Spleen (tissue), 7 donors: ENCODE measurements around the gene KCNMB1.

Experiments
- POLR2A ChIP-seq, 3 donors: fragments of 450-650 bp; IDR thresholded peaks; one replicate each; pipeline ENCODE4 v1.5.1; 2017; ENCODE audit warnings: antibody characterized with exemption in 3 of 3, mild to moderate bottlenecking in 1 of 3
- POLR2AphosphoS5 ChIP-seq, 3 donors: sonication (generic); formaldehyde crosslinking; IDR thresholded peaks; one replicate each; pipeline ENCODE4 v1.5.1; 2017; ENCODE audit warnings: antibody characterized with exemption in 3 of 3
- TF ChIP-seq, protein P1 (sequence below), 11 experiments: fragments of 200-600 bp in 7 of 11; fragments of 450-650 bp in 4 of 11; sonication (generic) in 4 of 11; IDR thresholded peaks in 8 of 11; conservative IDR thresholded peaks in 3 of 11; 1 replicate in 7 of 11; 2 replicates in 4 of 11; pipeline versions ENCODE4 v1.4.0 to v1.8.0; 2016 to 2021; ENCODE audit warnings: antibody characterized with exemption in 11 of 11, inconsistent platforms in 4 of 11, mild to moderate bottlenecking in 1 of 11
- donor health status: DM: no; HTN: no; CAD: no; lungs with moderate emphysema.
- donor health status: DM: no; HTN: no; CAD: no.
- donor health status: DM: no; HTN: no; CAD: no.

DNA sequence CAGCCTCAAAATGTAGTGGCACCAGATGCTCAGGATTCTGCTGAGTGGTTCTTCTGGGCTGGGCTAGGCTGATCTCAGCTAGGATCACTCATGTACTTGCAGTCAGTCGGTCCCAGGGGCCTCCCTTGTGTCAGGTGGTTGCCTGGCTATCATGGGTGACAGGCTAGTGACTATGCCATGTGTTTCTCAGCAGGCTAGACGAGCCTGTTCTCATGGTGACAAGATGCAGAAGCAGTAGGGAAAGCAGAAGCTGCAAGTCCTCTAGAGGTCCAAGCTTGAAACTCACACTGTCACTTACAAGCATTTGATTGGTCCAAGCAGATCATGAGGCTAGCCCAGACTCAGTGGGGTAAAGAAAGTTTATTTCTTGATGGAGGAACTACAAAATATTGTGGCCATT, 15.2 kb upstream of the KCNMB1 start:
- TF ChIP-seq, protein P1, sequence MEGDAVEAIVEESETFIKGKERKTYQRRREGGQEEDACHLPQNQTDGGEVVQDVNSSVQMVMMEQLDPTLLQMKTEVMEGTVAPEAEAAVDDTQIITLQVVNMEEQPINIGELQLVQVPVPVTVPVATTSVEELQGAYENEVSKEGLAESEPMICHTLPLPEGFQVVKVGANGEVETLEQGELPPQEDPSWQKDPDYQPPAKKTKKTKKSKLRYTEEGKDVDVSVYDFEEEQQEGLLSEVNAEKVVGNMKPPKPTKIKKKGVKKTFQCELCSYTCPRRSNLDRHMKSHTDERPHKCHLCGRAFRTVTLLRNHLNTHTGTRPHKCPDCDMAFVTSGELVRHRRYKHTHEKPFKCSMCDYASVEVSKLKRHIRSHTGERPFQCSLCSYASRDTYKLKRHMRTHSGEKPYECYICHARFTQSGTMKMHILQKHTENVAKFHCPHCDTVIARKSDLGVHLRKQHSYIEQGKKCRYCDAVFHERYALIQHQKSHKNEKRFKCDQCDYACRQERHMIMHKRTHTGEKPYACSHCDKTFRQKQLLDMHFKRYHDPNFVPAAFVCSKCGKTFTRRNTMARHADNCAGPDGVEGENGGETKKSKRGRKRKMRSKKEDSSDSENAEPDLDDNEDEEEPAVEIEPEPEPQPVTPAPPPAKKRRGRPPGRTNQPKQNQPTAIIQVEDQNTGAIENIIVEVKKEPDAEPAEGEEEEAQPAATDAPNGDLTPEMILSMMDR (IDR thresholded peaks at IDR 0.05 in 8 of 11, conservative IDR thresholded peaks at IDR 0.05 in 3 of 11), result no peak
- TF ChIP-seq POLR2A (IDR thresholded peaks at IDR 0.05) (no peak), POLR2AphosphoS5 (IDR thresholded peaks at IDR 0.05) (no peak)
